ENCODE results near the gene OR5B2. TPM values are rescaled to one million over a fixed set of nuclear protein-coding genes. Genes with fewer than 3 reads are reported as not detected.
A peak's percentile ranks its signal among the peaks of the same experiment; 100 is the strongest.
"Not testable (repeated sequence)": the region's sequence is repeated elsewhere in the genome, so short reads cannot be mapped to it uniquely, and the experiment has no call there.

Gene OR5B2
- total RNA-seq: not detected in 2 replicates

GRCh38 chr11:58428021-58428420, at the start of gene OR5B2:
OR5B2 (minus strand) TSS chr11:58428121; CDS start chr11:58423261, 4,860 bp downstream.
- no peak for DNase-seq (ENCODE audit: low read depth in 2 of 2)

GRCh38 chr11:58471892-58472291, 44.0 kb upstream of the OR5B2 start:
- DNase-seq (ENCODE audit: low read depth in 2 of 2): no peak

- no peak for DNase-seq (ENCODE audit: low read depth in 2 of 2)
These were observed 38.4 kb upstream of the OR5B2 start for GRCh38 chr11:58466293-58466692.

- no peak for DNase-seq (ENCODE audit: low read depth in 2 of 2)
These were observed 37.8 kb upstream of the OR5B2 start for GRCh38 chr11:58465690-58466089.

- DNase-seq (ENCODE audit: low read depth in 2 of 2): no peak
These were observed 23.7 kb upstream of the OR5B2 start for GRCh38 chr11:58451585-58451984.

GRCh38 chr11:58446294-58446693, 18.4 kb upstream of the OR5B2 start:
- DNase-seq (ENCODE audit: low read depth in 2 of 2): no peak

GRCh38 chr11:58444300-58444699, 16.4 kb upstream of the OR5B2 start:
- DNase-seq (ENCODE audit: low read depth in 2 of 2): no peak

- DNase-seq (ENCODE audit: low read depth in 2 of 2): no peak
These were observed 14.2 kb upstream of the OR5B2 start, which contains the start of gene OR5B12 for GRCh38 chr11:58442136-58442535. OR5B12 (minus strand) TSS chr11:58442236; CDS start chr11:58440151, 2,085 bp downstream.

- DNase-seq (ENCODE audit: low read depth in 2 of 2): no peak
These were observed 10.6 kb upstream of the OR5B2 start for GRCh38 chr11:58438486-58438885.

GRCh38 chr11:58434217-58434616, 6.3 kb upstream of the OR5B2 start:
- DNase-seq (ENCODE audit: low read depth in 2 of 2): no peak

GRCh38 chr11:58433638-58434203, 5.8 kb upstream of the OR5B2 start:
- no peak for DNase-seq (ENCODE audit: low read depth in 2 of 2)

GRCh38 chr11:58429273-58429672, 1.4 kb upstream of the OR5B2 start:
- no peak for DNase-seq (ENCODE audit: low read depth in 2 of 2)

- no peak for DNase-seq (ENCODE audit: low read depth in 2 of 2)
These were observed 21.1 kb downstream of the OR5B2 start, which contains the start of gene OR5B3 for GRCh38 chr11:58406774-58407173. OR5B3 (minus strand) TSS chr11:58406874; CDS start chr11:58403409, 3,465 bp downstream.

- DNase-seq (ENCODE audit: low read depth in 2 of 2): not testable (repeated sequence)
These were observed 28.3 kb downstream of the OR5B2 start for GRCh38 chr11:58399622-58400021.

GRCh38 chr11:58395581-58395980, 32.3 kb downstream of the OR5B2 start:
- DNase-seq (ENCODE audit: low read depth in 2 of 2): no peak

- peak; percentile 24 to 81 for DNase-seq (ENCODE audit: low read depth in 2 of 2)
These were observed 33.7 kb downstream of the OR5B2 start for GRCh38 chr11:58394195-58394594.

GRCh38 chr11:58392746-58393145, 35.2 kb downstream of the OR5B2 start:
- DNase-seq (ENCODE audit: low read depth in 2 of 2): no peak

- DNase-seq (ENCODE audit: low read depth in 2 of 2): no peak
These were observed 36.0 kb downstream of the OR5B2 start for GRCh38 chr11:58391879-58392278.

GRCh38 chr11:58390551-58391063, 37.3 kb downstream of the OR5B2 start:
- DNase-seq (ENCODE audit: low read depth in 2 of 2): no peak
